KMS-11 (cell line): ENCODE data around the gene CCDC127.
"Not testable (repeated sequence)": the region's sequence is repeated elsewhere in the genome, so short reads cannot be mapped to it uniquely, and the experiment has no call there.

Experiments
- H2AFZ ChIP-seq: fragments of 200-600 bp; sonication (generic); 2 replicates; pipeline ENCODE4 v1.6.1; 2016; ENCODE audit warnings: antibody characterized with exemption, mixed run types, low read depth
- H3K27ac ChIP-seq: fragments of 200-600 bp; sonication (generic); 2 replicates; pipeline ENCODE4 v1.6.1; 2016; ENCODE audit warnings: mild to moderate bottlenecking, mixed run types
- H3K27me3 ChIP-seq: fragments of 200-600 bp; sonication (generic); 2 replicates; pipeline ENCODE4 v1.6.1; 2017; ENCODE audit warnings: mild to moderate bottlenecking, low read depth, mixed run types, moderate library complexity; ENCODE audit not compliant: insufficient read depth
- H3K36me3 ChIP-seq: fragments of 200-600 bp; sonication (generic); 2 replicates; pipeline ENCODE4 v1.6.1; 2017; ENCODE audit warnings: mild to moderate bottlenecking, mixed run types; ENCODE audit not compliant: insufficient read depth
- H3K4me1 ChIP-seq: fragments of 200-600 bp; sonication (generic); 2 replicates; pipeline ENCODE4 v1.6.1; 2016; ENCODE audit warnings: mild to moderate bottlenecking, low read depth, mixed run types; ENCODE audit not compliant: poor library complexity, severe bottlenecking
- H3K4me2 ChIP-seq: fragments of 200-600 bp; sonication (generic); 2 replicates; pipeline ENCODE4 v1.7.0; 2016; ENCODE audit warnings: mild to moderate bottlenecking, mixed run types
- H3K4me3 ChIP-seq: fragments of 200-600 bp; sonication (generic); IDR thresholded peaks from 2 replicates; pipeline ENCODE4 v1.6.1; 2017; ENCODE audit warnings: low read depth, low read length, mixed read lengths; ENCODE audit not compliant: insufficient read depth
- H3K79me2 ChIP-seq: fragments of 200-600 bp; sonication (generic); 2 replicates; pipeline ENCODE4 v1.6.1; 2016; ENCODE audit warnings: low read depth, mixed run types; ENCODE audit not compliant: insufficient read depth
- H3K9ac ChIP-seq: fragments of 200-600 bp; sonication (generic); 2 replicates; pipeline ENCODE4 v1.6.1; 2016; ENCODE audit warnings: mild to moderate bottlenecking, mixed run types
- H4K20me1 ChIP-seq: fragments of 200-600 bp; sonication (generic); 2 replicates; pipeline ENCODE4 v1.6.1; 2016; ENCODE audit warnings: mild to moderate bottlenecking, mixed run types; ENCODE audit not compliant: insufficient read depth
- CTCF ChIP-seq: fragments of 200-600 bp; sonication (generic); conservative IDR thresholded peaks from 2 replicates; pipeline ENCODE4 v1.6.1; 2017; ENCODE audit warnings: low read depth, mild to moderate bottlenecking, antibody characterized with exemption, low read length, moderate library complexity, mixed read lengths

CCDC127 gene

GRCh38 chr5:197892-198489 lies 20.0 kb downstream of the CCDC127 start:
- Histone ChIP-seq H2AFZ (no peak overlapping the region), H3K4me1 (no peaks in the 10 kb centered on the region), H4K20me1 (no peaks in the 10 kb centered on the region), H3K4me3 (no peak overlapping the region), H3K79me2 (peaks cover 28% of the 10 kb centered on the region), H3K36me3 (peaks cover 5% of the 10 kb centered on the region; the same call in 1 of the 2 replicates), H3K27me3 (no peaks in the 10 kb centered on the region), H3K27ac (no peak overlapping the region), H3K9ac (no peak overlapping the region), H3K4me2 (no peak overlapping the region)
- TF ChIP-seq CTCF = no peak

DNA sequence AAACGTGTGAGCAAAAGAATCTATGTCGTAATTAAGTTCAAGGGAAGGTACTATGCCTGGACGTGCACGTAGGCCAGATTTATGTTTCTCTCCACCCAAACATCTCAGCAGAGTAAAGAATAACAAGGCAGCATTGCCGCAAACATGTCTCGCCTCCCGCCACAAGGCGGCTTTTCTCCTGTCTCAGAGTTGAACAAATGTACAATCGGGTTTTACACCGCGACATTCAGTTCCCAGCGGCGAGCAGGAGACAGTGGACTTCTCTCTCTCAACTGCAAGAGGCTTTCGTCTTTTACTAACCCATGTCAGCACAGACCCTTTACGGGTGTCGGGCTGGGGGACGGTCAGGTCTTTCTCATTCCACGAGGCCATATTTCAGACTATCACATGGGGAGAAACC lies 20.9 kb downstream of the CCDC127 start:
- not testable (repeated sequence) for H3K4me1 ChIP-seq, H3K4me2 ChIP-seq

DNA sequence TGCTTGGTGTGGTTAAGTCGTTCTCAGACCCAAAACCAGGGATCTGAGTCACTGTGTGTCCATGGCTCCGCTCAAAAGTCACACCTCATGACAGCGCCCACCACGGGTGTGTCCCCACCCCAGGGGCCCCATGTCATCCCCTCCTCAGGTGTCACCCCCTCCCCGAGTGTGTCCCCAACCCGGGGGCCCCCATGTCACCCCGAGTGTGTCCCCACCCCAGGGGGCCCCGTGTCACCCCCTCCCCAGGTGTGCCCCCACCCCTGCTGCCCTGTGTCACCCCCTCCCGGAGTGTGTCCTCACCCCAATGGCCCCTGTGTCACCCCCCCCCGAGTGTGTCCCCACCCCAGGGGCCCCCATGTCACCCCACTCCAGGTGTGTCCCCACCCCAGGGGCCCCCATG lies 21.6 kb downstream of the CCDC127 start:
- peaks cover 15% of the 10 kb centered on the region for H3K4me1 ChIP-seq
- H3K4me2 ChIP-seq = no peak overlapping the region
- TF ChIP-seq CTCF = no peak
- H3K9ac ChIP-seq = no peak overlapping the region
- H3K4me3 ChIP-seq = no peak overlapping the region
- peaks cover 41% of the 10 kb centered on the region for H3K79me2 ChIP-seq
- H4K20me1 ChIP-seq = no peaks in the 10 kb centered on the region
- peaks cover 5% of the 10 kb centered on the region; the same call in 1 of the 2 replicates for H3K36me3 ChIP-seq
- no peak overlapping the region for H2AFZ ChIP-seq
- H3K27me3 ChIP-seq = no peaks in the 10 kb centered on the region
- no peak overlapping the region for H3K27ac ChIP-seq

More for the DNA sequence above, 20.9 kb downstream of the CCDC127 start:
- peaks cover 38% of the 10 kb centered on the region for H3K79me2 ChIP-seq
- not testable (repeated sequence) for H3K27me3 ChIP-seq, H3K9ac ChIP-seq, H3K27ac ChIP-seq, H4K20me1 ChIP-seq, H3K36me3 ChIP-seq, H3K4me3 ChIP-seq, H2AFZ ChIP-seq

GRCh38 chr5:195401-196160 lies 22.4 kb downstream of the CCDC127 start:
- H3K79me2 ChIP-seq = peaks cover 41% of the 10 kb centered on the region
- H3K4me3 ChIP-seq = no peak overlapping the region
- TF ChIP-seq CTCF = no peak
- H2AFZ ChIP-seq = no peak overlapping the region
- H4K20me1 ChIP-seq = no peaks in the 10 kb centered on the region
- no peaks in the 10 kb centered on the region for H3K27me3 ChIP-seq
- peaks cover 5% of the 10 kb centered on the region; the same call in 1 of the 2 replicates for H3K36me3 ChIP-seq
- no peak overlapping the region for H3K27ac ChIP-seq
- H3K4me2 ChIP-seq = no peak overlapping the region
- H3K9ac ChIP-seq = no peak overlapping the region
- H3K4me1 ChIP-seq = peaks cover 23% of the 10 kb centered on the region
